ENCODE results near the gene SLC22A15. TPM values are rescaled to one million over a fixed set of nuclear protein-coding genes. Genes with fewer than 3 reads are reported as not detected.
A peak's percentile ranks its signal among the peaks of the same experiment; 100 is the strongest.
"Not testable (repeated sequence)": the region's sequence is repeated elsewhere in the genome, so short reads cannot be mapped to it uniquely, and the experiment has no call there.

Gene SLC22A15
- total RNA-seq, 1 experiment from 2014 or later = 0.60 TPM

GRCh38 chr1:116031302-116031835 is 55.1 kb downstream of the SLC22A15 start:
- DNase-seq (ENCODE audit: low spot score) = no peak

- DNase-seq (ENCODE audit: low spot score) = no peak
Measured at GRCh38 chr1:116033322-116033721, 57.0 kb downstream of the SLC22A15 start.

GRCh38 chr1:116036255-116036654 is 59.9 kb downstream of the SLC22A15 start:
- DNase-seq (ENCODE audit: low spot score) = no peak

- no peak for DNase-seq (ENCODE audit: low spot score)
Measured at GRCh38 chr1:116038679-116039078, 62.4 kb downstream of the SLC22A15 start.

- no peak for DNase-seq (ENCODE audit: low spot score)
Measured at GRCh38 chr1:116044071-116044470, 67.8 kb downstream of the SLC22A15 start.

- not testable (repeated sequence) for DNase-seq (ENCODE audit: low spot score)
Measured at GRCh38 chr1:116046933-116047332, 70.6 kb downstream of the SLC22A15 start.

GRCh38 chr1:116051896-116052295 is 75.6 kb downstream of the SLC22A15 start:
- not testable (repeated sequence) for DNase-seq (ENCODE audit: low spot score)

GRCh38 chr1:116062201-116062600 is 85.9 kb downstream of the SLC22A15 start:
- no peak for DNase-seq (ENCODE audit: low spot score)

GRCh38 chr1:116064616-116065015 is 88.3 kb downstream of the SLC22A15 start:
- DNase-seq (ENCODE audit: low spot score) = no peak

- peak; percentile 3 for DNase-seq (ENCODE audit: low spot score)
Measured at GRCh38 chr1:116066868-116067565, 90.7 kb downstream of the SLC22A15 start.

- DNase-seq (ENCODE audit: low spot score) = peak; percentile 17
Measured at GRCh38 chr1:116067566-116067890, 91.2 kb downstream of the SLC22A15 start.

- DNase-seq (ENCODE audit: low spot score) = no peak
Measured at GRCh38 chr1:116075575-116075974, 99.3 kb downstream of the SLC22A15 start.

- no peak for DNase-seq (ENCODE audit: low spot score)
Measured at GRCh38 chr1:116075990-116076389, 99.7 kb downstream of the SLC22A15 start.

- DNase-seq (ENCODE audit: low spot score) = no peak
Measured at GRCh38 chr1:116076831-116077230, 100.5 kb downstream of the SLC22A15 start.

GRCh38 chr1:116078699-116079223 is 102.4 kb downstream of the SLC22A15 start:
- no peak for DNase-seq (ENCODE audit: low spot score)

- DNase-seq (ENCODE audit: low spot score) = no peak
Measured at GRCh38 chr1:116087628-116088027, 111.3 kb downstream of the SLC22A15 start.

GRCh38 chr1:116089870-116090269 is 113.6 kb downstream of the SLC22A15 start:
- no peak for DNase-seq (ENCODE audit: low spot score)

GRCh38 chr1:116091083-116091482 is 114.8 kb downstream of the SLC22A15 start:
- no peak for DNase-seq (ENCODE audit: low spot score)

- no peak for DNase-seq (ENCODE audit: low spot score)
Measured at GRCh38 chr1:116092752-116093489, 116.6 kb downstream of the SLC22A15 start.

GRCh38 chr1:116095027-116095426 is 118.7 kb downstream of the SLC22A15 start:
- DNase-seq (ENCODE audit: low spot score) = no peak

GRCh38 chr1:116096013-116096618 is 119.8 kb downstream of the SLC22A15 start:
- DNase-seq (ENCODE audit: low spot score) = no peak

GRCh38 chr1:116097626-116098025 is 121.3 kb downstream of the SLC22A15 start:
- no peak for DNase-seq (ENCODE audit: low spot score)

Measured in H4 (cell line).